CD4-positive, alpha-beta T cell (primary cell): ENCODE data around the gene ASH1L. TPM values are rescaled to one million over a fixed set of nuclear protein-coding genes. Genes with fewer than 3 reads are reported as not detected.

ENCODE experiments used
- ATAC-seq: fragments of 200-7000 bp; cut with Tn5 transposase; one replicate; pipeline ENCODE4 v1.10.0; 2022; ENCODE audit warnings: mild to moderate bottlenecking; ENCODE audit not compliant: poor library complexity
- CTCF ChIA-PET: fragments of 350-600 bp; sonication (Branson Sonifier 250); formaldehyde crosslinking; loops from one replicate; lab custom pipeline; 2021; ENCODE audit warnings: antibody characterized with exemption, inconsistent platforms; lab: Charles Lee
- POLR2A ChIA-PET: fragments of 350-600 bp; sonication (Branson Sonifier 250); formaldehyde crosslinking; loops from one replicate; lab custom pipeline; 2021; ENCODE audit warnings: antibody characterized with exemption, inconsistent platforms; lab: Charles Lee
- DNase-seq, 14 experiments: peaks; one replicate each; pipeline ENCODE4 v3.0.0-alpha.2; 2013 to 2020; ENCODE audit warnings: mixed read lengths in 2 of 14
- H3K27ac ChIP-seq, 2 donors: one replicate each; pipeline versions ENCODE4 v1.5.1 to v1.7.0; 2013; ENCODE audit warnings: low read length in 2 of 2, low read depth in 1 of 2, mild to moderate bottlenecking in 1 of 2
- H3K27me3 ChIP-seq, 2 experiments: 1 replicate in 1 of 2; 2 replicates in 1 of 2; pipeline versions ENCODE4 v1.6.1 to v1.7.0; 2013; ENCODE audit warnings: low read length in 2 of 2, control low read depth in 1 of 2, mild to moderate bottlenecking in 1 of 2, moderate library complexity in 1 of 2; ENCODE audit not compliant: insufficient read depth in 2 of 2, control insufficient read depth in 1 of 2
- H3K36me3 ChIP-seq: one replicate; pipeline ENCODE4 v1.6.1; 2013; ENCODE audit warnings: low read length, control low read depth; ENCODE audit not compliant: insufficient read depth
- H3K4me1 ChIP-seq: one replicate; pipeline ENCODE4 v1.6.1; 2013; ENCODE audit warnings: low read length, control low read depth; ENCODE audit not compliant: insufficient read depth
- H3K4me3 ChIP-seq: one replicate; pipeline ENCODE4 v1.5.1; 2013; ENCODE audit warnings: mild to moderate bottlenecking, low read length, moderate library complexity
- H3K9me3 ChIP-seq, 2 experiments: 1 replicate in 1 of 2; 2 replicates in 1 of 2; pipeline versions ENCODE4 v1.6.1 to v1.7.0; 2013; ENCODE audit warnings: low read length in 2 of 2, mild to moderate bottlenecking in 2 of 2, control low read depth in 1 of 2, moderate library complexity in 1 of 2; ENCODE audit not compliant: control insufficient read depth in 1 of 2, insufficient read depth in 1 of 2
- H3K27ac Mint-ChIP-seq: one replicate; pipeline ENCODE4 v1.8.0; 2020; ENCODE audit warnings: mixed read lengths
- H3K27me3 Mint-ChIP-seq: one replicate; pipeline ENCODE4 v1.8.0; 2021; ENCODE audit warnings: mixed read lengths
- H3K36me3 Mint-ChIP-seq: one replicate; pipeline ENCODE4 v1.8.0; 2021; ENCODE audit warnings: low read depth, mixed read lengths
- H3K4me1 Mint-ChIP-seq: one replicate; pipeline ENCODE4 v1.8.0; 2021; ENCODE audit warnings: low read depth, mixed read lengths
- H3K4me3 Mint-ChIP-seq: one replicate; pipeline ENCODE4 v1.8.0; 2020; ENCODE audit warnings: mild to moderate bottlenecking, mixed read lengths
- H3K9me3 Mint-ChIP-seq: one replicate; pipeline ENCODE4 v1.8.0; 2020; ENCODE audit warnings: mixed read lengths
- CTCF ChIP-seq: fragments of 200-600 bp; IDR thresholded peaks from one replicate; pipeline ENCODE4 v1.8.0; 2022; ENCODE audit warnings: antibody characterized with exemption, mild to moderate bottlenecking
- intact Hi-C, 2 experiments: fragments of 100-400 bp; cut with DNase I in 1 of 2; cut with micrococcal nuclease in 1 of 2; formaldehyde crosslinking; loops; one replicate each; pipeline versions ENCODE4 v1.15.1 to v1.9.0; 2023 to 2025; cut with DNase I, micrococcal nuclease
- total RNA-seq, 174 experiments: library from RNA in 2 of 174; stranded (reverse) in 2 of 174; gene quantifications; one replicate each; pipeline ENCODE4 v1.2.3 and lab custom pipeline; 2021 to 2026

The ASH1L gene
- total RNA-seq, 2 experiments from 2014 or later: 71.0 to 72.8 TPM

DNA sequence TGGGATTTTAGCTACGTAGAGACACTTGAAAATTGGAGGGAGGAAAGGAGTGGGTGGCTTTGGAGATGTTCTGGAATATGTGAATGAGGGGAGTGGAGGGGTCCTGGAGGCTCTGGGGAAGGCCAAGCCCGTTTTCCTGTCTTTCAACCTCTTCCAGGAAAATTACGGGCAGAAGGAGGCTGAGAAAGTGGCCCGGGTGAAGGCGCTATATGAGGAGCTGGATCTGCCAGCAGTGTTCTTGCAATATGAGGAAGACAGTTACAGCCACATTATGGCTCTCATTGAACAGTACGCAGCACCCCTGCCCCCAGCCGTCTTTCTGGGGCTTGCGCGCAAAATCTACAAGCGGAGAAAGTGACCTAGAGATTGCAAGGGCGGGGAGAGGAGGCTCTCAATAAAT is 242.4 kb downstream of the ASH1L start:
- CTCF ChIA-PET: interaction anchor here (1.4 to 6.4 kb wide), 2 partner anchors 70 to 113 kb away, joined by 4 to 114 read pairs; no protein-coding TSS in a partner anchor
- POLR2A ChIA-PET: interaction anchor here (0.9 to 7.1 kb wide), 4 partner anchors 47 to 113 kb away, joined by 3 to 51 read pairs (median 4); partner anchors contain the start of genes CLK2 and SCAMP3
- DNase-seq: no peak
- H3K36me3 ChIP-seq: peaks cover 11% of the 10 kb centered on the region
- ATAC-seq: no peak
- intact Hi-C loops: loop anchor here (1.0 to 5.0 kb wide), 3 partner anchors 11 to 272 kb away; no protein-coding TSS in a partner anchor
- no peak for TF ChIP-seq CTCF
- Mint-ChIP-seq H3K4me3 (peak overlapping the region; percentile 86), H3K27me3 (no peaks in the 10 kb centered on the region), H3K4me1 (peaks cover 34% of the 10 kb centered on the region), H3K36me3 (peaks cover 7% of the 10 kb centered on the region), H3K27ac (peak overlapping the region; percentile 33), H3K9me3 (no peaks in the 10 kb centered on the region)
- no peak overlapping the region for H3K27ac ChIP-seq
- H3K4me1 ChIP-seq: peaks cover 44% of the 10 kb centered on the region
- no peaks in the 10 kb centered on the region for H3K9me3 ChIP-seq
- H3K27me3 ChIP-seq: no peaks in the 10 kb centered on the region
- H3K4me3 ChIP-seq: peak overlapping the region; percentile 54

GRCh38 chr1:155319536-155319935 is 243.1 kb downstream of the ASH1L start:
- no peaks in the 10 kb centered on the region for H3K27me3 Mint-ChIP-seq
- peaks cover 37% of the 10 kb centered on the region for H3K4me1 ChIP-seq
- peaks cover 17% of the 10 kb centered on the region for H3K36me3 ChIP-seq
- peak overlapping the region; percentile 62 for H3K4me3 Mint-ChIP-seq
- H3K27ac ChIP-seq: no peak overlapping the region
- no peak overlapping the region for H3K4me3 ChIP-seq
- no peaks in the 10 kb centered on the region for H3K9me3 ChIP-seq
- H3K4me1 Mint-ChIP-seq: peaks cover 34% of the 10 kb centered on the region
- H3K9me3 Mint-ChIP-seq: no peaks in the 10 kb centered on the region
- H3K36me3 Mint-ChIP-seq: peaks cover 7% of the 10 kb centered on the region
- no peak for TF ChIP-seq CTCF
- H3K27me3 ChIP-seq: no peaks in the 10 kb centered on the region
- no peak overlapping the region for H3K27ac Mint-ChIP-seq
- DNase-seq: no peak
- ChIA-PET CTCF (interaction anchor here (1.8 to 6.4 kb wide), 2 partner anchors 69 kb away, joined by 6 to 114 read pairs; no protein-coding TSS in a partner anchor), POLR2A (interaction anchor here (1.1 to 7.1 kb wide), 2 partner anchors 58 to 68 kb away, joined by 4 to 51 read pairs; partner anchors contain the start of gene SCAMP3)
- intact Hi-C loops: no loop called here
- ATAC-seq: no peak

DNA sequence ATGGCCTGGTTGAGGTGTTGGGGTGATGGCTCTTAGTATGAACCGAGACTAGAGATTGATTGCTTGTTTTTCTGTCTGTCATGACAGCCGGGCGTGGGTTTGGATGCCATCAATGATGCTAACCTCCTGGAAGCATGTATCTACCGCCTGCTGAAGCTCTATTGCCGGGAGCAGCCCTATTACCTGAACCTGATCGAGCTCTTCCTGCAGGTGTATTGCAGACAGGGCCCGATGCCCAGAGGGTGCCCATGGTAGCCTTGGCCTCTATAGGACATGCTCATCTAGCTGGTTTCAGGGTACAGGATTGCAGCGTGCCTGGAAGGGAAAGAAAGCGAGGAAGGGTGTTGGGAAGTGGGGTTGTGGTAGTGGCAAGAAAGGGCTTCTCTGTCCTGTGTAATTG is 244.5 kb downstream of the ASH1L start:
- no peak for TF ChIP-seq CTCF
- Mint-ChIP-seq H3K4me1 (peaks cover 34% of the 10 kb centered on the region), H3K9me3 (no peaks in the 10 kb centered on the region), H3K36me3 (peaks cover 13% of the 10 kb centered on the region), H3K4me3 (no peak overlapping the region), H3K27me3 (no peaks in the 10 kb centered on the region), H3K27ac (peak overlapping the region; percentile 20)
- Histone ChIP-seq H3K4me3 (no peak overlapping the region), H3K4me1 (peaks cover 30% of the 10 kb centered on the region), H3K27ac (no peak overlapping the region), H3K9me3 (no peaks in the 10 kb centered on the region), H3K36me3 (peaks cover 23% of the 10 kb centered on the region), H3K27me3 (no peaks in the 10 kb centered on the region)
- ATAC-seq: no peak
- DNase-seq: no peak
- CTCF ChIA-PET: interaction anchor here (1.8 kb wide), 1 partner anchor 67 kb away, joined by 6 read pairs; no protein-coding TSS in a partner anchor
- POLR2A ChIA-PET: interaction anchor here (7.1 kb wide), 1 partner anchor 66 kb away, joined by 51 read pairs; no protein-coding TSS in a partner anchor
- intact Hi-C loops: no loop called here
